GM18870 (cell line): ENCODE measurements around the gene KCNAB2.

ENCODE experiments used
- ATAC-seq: cut with Tn5 transposase; IDR thresholded peaks from one replicate; pipeline ENCODE4 v1.9.1; 2021; ENCODE audit warnings: moderate library complexity; ENCODE audit not compliant: unreplicated experiment

Gene KCNAB2

GRCh38 chr1:6106321-6106731 is 60.6 kb downstream of the KCNAB2 start:
- no peak for ATAC-seq

- ATAC-seq, result no peak
Measured at GRCh38 chr1:6106977-6107376, 61.3 kb downstream of the KCNAB2 start.

GRCh38 chr1:6107409-6108356 is 62.0 kb downstream of the KCNAB2 start:
- ATAC-seq, result no peak

GRCh38 chr1:6108476-6108875 is 62.8 kb downstream of the KCNAB2 start:
- no peak for ATAC-seq

GRCh38 chr1:6108937-6109614 is 63.4 kb downstream of the KCNAB2 start:
- no peak for ATAC-seq

- ATAC-seq, result no peak
Measured at GRCh38 chr1:6109688-6110087, 64.0 kb downstream of the KCNAB2 start.

GRCh38 chr1:6110326-6110725 is 64.6 kb downstream of the KCNAB2 start:
- ATAC-seq, result no peak

- no peak for ATAC-seq
Measured at GRCh38 chr1:6111571-6111970, 65.9 kb downstream of the KCNAB2 start.

GRCh38 chr1:6111991-6112689 is 66.5 kb downstream of the KCNAB2 start:
- no peak for ATAC-seq

GRCh38 chr1:6112690-6113005 is 67.0 kb downstream of the KCNAB2 start:
- ATAC-seq, result no peak

- no peak for ATAC-seq
Measured at GRCh38 chr1:6113116-6113515, 67.4 kb downstream of the KCNAB2 start.

- no peak for ATAC-seq
Measured at GRCh38 chr1:6113745-6114144, 68.1 kb downstream of the KCNAB2 start.

- no peak for ATAC-seq
Measured at GRCh38 chr1:6116137-6116536, 70.4 kb downstream of the KCNAB2 start.

GRCh38 chr1:6117064-6117463 is 71.4 kb downstream of the KCNAB2 start:
- no peak for ATAC-seq

- no peak for ATAC-seq
Measured at GRCh38 chr1:6117624-6118023, 71.9 kb downstream of the KCNAB2 start.

- no peak for ATAC-seq
Measured at GRCh38 chr1:6118415-6118814, 72.7 kb downstream of the KCNAB2 start.

GRCh38 chr1:6121021-6121421 is 75.3 kb downstream of the KCNAB2 start:
- no peak for ATAC-seq

- ATAC-seq, result no peak
Measured at GRCh38 chr1:6121651-6122370, 76.1 kb downstream of the KCNAB2 start.

GRCh38 chr1:6123083-6123482 is 77.4 kb downstream of the KCNAB2 start:
- ATAC-seq, result no peak

GRCh38 chr1:6123816-6124215 is 78.1 kb downstream of the KCNAB2 start:
- no peak for ATAC-seq

- ATAC-seq, result no peak
Measured at GRCh38 chr1:6124341-6124740, 78.7 kb downstream of the KCNAB2 start.
